BJ (cell line): ENCODE data around the gene SMAD6. TPM values are rescaled to one million over a fixed set of nuclear protein-coding genes. Genes with fewer than 3 reads are reported as not detected.
A peak's percentile ranks its signal among the peaks of the same experiment; 100 is the strongest.

Experiments used
- CTCF ChIA-PET: fragments of 350-600 bp; formaldehyde crosslinking; extraction: SDS; loops from one replicate; lab custom pipeline; 2021; ENCODE audit warnings: antibody characterized with exemption, inconsistent platforms; lab: Yijun Ruan, JAX
- POLR2A ChIA-PET: fragments of 300-600 bp; sonication (Branson Sonifier 250); formaldehyde crosslinking; extraction: SDS; loops from one replicate; lab custom pipeline; 2021; ENCODE audit warnings: antibody characterized with exemption; lab: Charles Lee
- DNase-seq: peaks from one replicate; pipeline ENCODE4 v3.0.0-alpha.2; 2011; ENCODE audit warnings: low read depth
- H3K27me3 ChIP-seq: 2 replicates; pipeline ENCODE4 v1.6.0; 2011; ENCODE audit warnings: low read length; ENCODE audit not compliant: control insufficient read depth, insufficient read depth
- H3K36me3 ChIP-seq: 2 replicates; pipeline ENCODE4 v1.5.1; 2011; ENCODE audit warnings: low read length; ENCODE audit not compliant: control insufficient read depth, insufficient read depth
- H3K4me3 ChIP-seq: 2 replicates; pipeline ENCODE4 v1.5.1; 2011; ENCODE audit warnings: low read depth, mild to moderate bottlenecking, control low read depth, low read length
- CTCF ChIP-seq: IDR thresholded peaks from 2 replicates; pipeline ENCODE4 v1.5.1; 2011; ENCODE audit warnings: low read depth, mild to moderate bottlenecking, control low read depth, inconsistent platforms, low read length, moderate library complexity; ENCODE audit not compliant: insufficient read depth
- polyA plus RNA-seq: library from polyadenylated mRNA; depleted of rRNA; stranded (reverse); fragments of >200 nt; gene quantifications from 2 replicates; pipeline ENCODE4 v1.2.3, GENCODE V29; 2011

SMAD6 gene
- polyA plus RNA-seq, 1 experiment = 3.8 TPM

GRCh38 chr15:66798426-66799061 lies 96.5 kb downstream of the SMAD6 start:
- CTCF ChIA-PET = interaction anchor here (0.8 to 3.1 kb wide), 11 partner anchors 9 to 195 kb away, joined by 3 to 23 read pairs (median 3); no protein-coding TSS in a partner anchor
- H3K27me3 ChIP-seq = no peaks in the 10 kb centered on the region
- peak; percentile 41 for DNase-seq
- TF ChIP-seq CTCF = no peak
- POLR2A ChIA-PET = interaction anchor here (0.6 kb wide), 1 partner anchor 53 kb away, joined by 16 read pairs; no protein-coding TSS in a partner anchor
- H3K4me3 ChIP-seq = no peak overlapping the region
- no peaks in the 10 kb centered on the region for H3K36me3 ChIP-seq

GRCh38 chr15:66799242-66799641 lies 97.2 kb downstream of the SMAD6 start:
- no peak for TF ChIP-seq CTCF
- ChIA-PET POLR2A (no interaction called here), CTCF (interaction anchor here (0.8 to 3.1 kb wide), 8 partner anchors 10 to 196 kb away, joined by 3 to 23 read pairs (median 4); no protein-coding TSS in a partner anchor)
- DNase-seq = no peak
- H3K4me3 ChIP-seq = no peak overlapping the region
- no peaks in the 10 kb centered on the region for H3K36me3 ChIP-seq
- H3K27me3 ChIP-seq = no peaks in the 10 kb centered on the region

- DNase-seq = no peak
- Histone ChIP-seq H3K27me3 (no peaks in the 10 kb centered on the region), H3K36me3 (no peaks in the 10 kb centered on the region), H3K4me3 (no peak overlapping the region)
- no peak for TF ChIP-seq CTCF
- CTCF ChIA-PET = interaction anchor here (0.6 to 1.4 kb wide), 3 partner anchors 18 to 52 kb away, joined by 3 to 4 read pairs (median 3); no protein-coding TSS in a partner anchor
- POLR2A ChIA-PET = no interaction called here
These were observed 98.7 kb downstream of the SMAD6 start for GRCh38 chr15:66800584-66801235.

- ChIA-PET POLR2A (no interaction called here), CTCF (interaction anchor here (0.6 to 1.4 kb wide), 3 partner anchors 18 to 52 kb away, joined by 3 to 4 read pairs (median 3); no protein-coding TSS in a partner anchor)
- no peak for DNase-seq
- H3K36me3 ChIP-seq = no peaks in the 10 kb centered on the region
- TF ChIP-seq CTCF = no peak
- no peaks in the 10 kb centered on the region for H3K27me3 ChIP-seq
- H3K4me3 ChIP-seq = no peak overlapping the region
These were observed 99.2 kb downstream of the SMAD6 start for GRCh38 chr15:66801266-66801665.
